K562 (cell line): ENCODE results near the gene SUFU. TPM values are rescaled to one million over a fixed set of nuclear protein-coding genes. Genes with fewer than 3 reads are reported as not detected.

Experiments
- ARID2 ChIP-seq: fragments of 450-650 bp; IDR thresholded peaks from 2 replicates; pipeline ENCODE4 v1.6.1; 2017; ENCODE audit warnings: antibody characterized with exemption, mild to moderate bottlenecking
- BCOR ChIP-seq: fragments of 450-650 bp; IDR thresholded peaks from 2 replicates; pipeline ENCODE4 v1.6.1; 2016
- BRCA1 ChIP-seq, 2 experiments: fragments of 450-650 bp in 1 of 2; sonication (generic) in 1 of 2; formaldehyde crosslinking in 1 of 2; IDR thresholded peaks; 2 replicates each; pipeline versions ENCODE4 v1.5.0 to v1.6.1; 2017 to 2020; ENCODE audit warnings: mild to moderate bottlenecking in 1 of 2, missing genetic modification reagents in 1 of 2
- BRD4 ChIP-seq: fragments of 200-600 bp; sonication (generic); IDR thresholded peaks from 2 replicates; pipeline ENCODE4 v1.6.1; 2017; ENCODE audit warnings: inconsistent platforms
- CREB3L1 ChIP-seq: fragments of 450-650 bp; IDR thresholded peaks from 2 replicates; pipeline ENCODE4 v1.6.1; 2014; ENCODE audit warnings: low read depth, mild to moderate bottlenecking, moderate library complexity, borderline replicate concordance
- EP400 ChIP-seq: fragments of 450-650 bp; IDR thresholded peaks from 2 replicates; pipeline ENCODE4 v1.6.1; 2017; ENCODE audit warnings: antibody characterized with exemption, mild to moderate bottlenecking, moderate library complexity
- FOXK1 ChIP-seq: sonication (generic); formaldehyde crosslinking; IDR thresholded peaks from 2 replicates; pipeline ENCODE4 v1.8.0; 2022; ENCODE audit warnings: missing genetic modification reagents, mild to moderate bottlenecking, borderline replicate concordance
- HINFP ChIP-seq: fragments of 450-650 bp; conservative IDR thresholded peaks from 2 replicates; pipeline ENCODE4 v1.6.1; 2016; ENCODE audit warnings: missing genetic modification characterization, low read depth, mild to moderate bottlenecking, control low read depth, missing compliant biosample characterization
- MAZ ChIP-seq, 2 experiments: fragments of 450-650 bp in 1 of 2; sonication (generic) in 1 of 2; formaldehyde crosslinking; IDR thresholded peaks in 1 of 2; conservative IDR thresholded peaks in 1 of 2; 2 replicates each; pipeline versions ENCODE4 v1.4.0 to v1.5.0; 2020; ENCODE audit warnings: mild to moderate bottlenecking in 1 of 2, missing genetic modification reagents in 1 of 2
- MEIS2 ChIP-seq: fragments of 450-650 bp; IDR thresholded peaks from 2 replicates; pipeline ENCODE4 v1.6.1; 2014; ENCODE audit warnings: mild to moderate bottlenecking; ENCODE audit not compliant: partially characterized antibody
- NCOA2 ChIP-seq, 2 experiments: fragments of 450-650 bp; IDR thresholded peaks; 2 replicates each; pipeline ENCODE4 v1.6.1; 2018; ENCODE audit warnings: mild to moderate bottlenecking in 2 of 2, moderate library complexity in 1 of 2; ENCODE audit not compliant: partially characterized antibody in 2 of 2
- NFATC3 ChIP-seq: fragments of 450-650 bp; IDR thresholded peaks from 2 replicates; pipeline ENCODE4 v1.6.1; 2017; ENCODE audit warnings: mild to moderate bottlenecking
- NR2C1 ChIP-seq, 2 experiments: fragments of 450-650 bp; IDR thresholded peaks; 2 replicates each; pipeline ENCODE4 v1.6.1; 2017; ENCODE audit warnings: mild to moderate bottlenecking in 2 of 2, antibody characterized with exemption in 1 of 2, inconsistent platforms in 1 of 2, missing compliant biosample characterization in 1 of 2, missing genetic modification characterization in 1 of 2
- PCBP1 ChIP-seq: fragments of 200-400 bp; formaldehyde crosslinking; IDR thresholded peaks from 2 replicates; pipeline ENCODE4 v1.6.1; 2018; ENCODE audit warnings: mild to moderate bottlenecking, low read depth, low read length; ENCODE audit not compliant: poor library complexity, severe bottlenecking
- PTBP1 ChIP-seq: fragments of 200-400 bp; formaldehyde crosslinking; IDR thresholded peaks from 2 replicates; pipeline ENCODE4 v1.6.1; 2017; ENCODE audit warnings: low read depth, low read length
- RHOXF2B ChIP-seq: fragments of 250-450 bp; sonication (Bioruptor Pico); conservative IDR thresholded peaks from 2 replicates; pipeline ENCODE4 v1.5.1; 2021
- TCF7 ChIP-seq: sonication (generic); IDR thresholded peaks from 2 replicates; pipeline ENCODE4 v1.6.1; 2016; ENCODE audit warnings: antibody characterized with exemption, borderline replicate concordance
- TOE1 ChIP-seq, 2 experiments: fragments of 450-650 bp in 1 of 2; sonication (generic) in 1 of 2; formaldehyde crosslinking in 1 of 2; IDR thresholded peaks; 2 replicates each; pipeline versions ENCODE4 v1.7.1 to v1.8.0; 2016 to 2022; ENCODE audit warnings: borderline replicate concordance in 2 of 2, mild to moderate bottlenecking in 2 of 2, antibody characterized with exemption in 1 of 2, inconsistent platforms in 1 of 2, low read depth in 1 of 2, missing genetic modification reagents in 1 of 2, moderate library complexity in 1 of 2
- TRIM28 ChIP-seq: fragments of 450-650 bp; IDR thresholded peaks from 2 replicates; pipeline ENCODE4 v1.6.1; 2017
- XRCC3 ChIP-seq: fragments of 450-650 bp; IDR thresholded peaks from 2 replicates; pipeline ENCODE4 v1.6.1; 2017; ENCODE audit warnings: mild to moderate bottlenecking, moderate library complexity
- ZBTB7A ChIP-seq: IDR thresholded peaks from 2 replicates; pipeline ENCODE4 v1.6.1; 2011; ENCODE audit warnings: low read depth, mild to moderate bottlenecking, low read length, moderate library complexity, borderline replicate concordance; ENCODE audit not compliant: control insufficient read depth
- ZNF431 ChIP-seq: sonication (generic); formaldehyde crosslinking; IDR thresholded peaks from 2 replicates; pipeline ENCODE4 v1.8.0; 2022; ENCODE audit warnings: mild to moderate bottlenecking, missing genetic modification reagents
- ZNF780A ChIP-seq: fragments of 250-450 bp; sonication (Bioruptor Pico); IDR thresholded peaks from 2 replicates; pipeline ENCODE4 v1.5.0; 2021; ENCODE audit warnings: mild to moderate bottlenecking
- ZNF830 ChIP-seq: fragments of 250-450 bp; sonication (Bioruptor Pico); IDR thresholded peaks from 2 replicates; pipeline ENCODE4 v1.5.0; 2021; ENCODE audit warnings: mild to moderate bottlenecking
- ZZZ3 ChIP-seq: fragments of 450-650 bp; IDR thresholded peaks from 2 replicates; pipeline ENCODE4 v1.6.1; 2016; ENCODE audit warnings: antibody characterized with exemption, mild to moderate bottlenecking, moderate library complexity
- polyA plus RNA-seq, 8 experiments: library from polyadenylated mRNA; depleted of rRNA in 4 of 8; stranded (reverse) in 5 of 8; unstranded in 3 of 8; fragments of >200 nt; fragmentation: Nextera tagmentation in 2 of 8; fragmentation: Illumina TruSeq in 1 of 8; extraction: Ambion mirVana in 2 of 8; extraction: Trizol in 1 of 8; gene quantifications; 2 replicates each; pipeline versions ENCODE4 v1.2.1 to v1.2.3, GENCODE V29; 2011 to 2014; ENCODE audit warnings: inconsistent platforms in 1 of 8, missing spikeins in 1 of 8
- total RNA-seq, 7 experiments: library from RNA; depleted of rRNA in 6 of 7; stranded (reverse); fragments of >200 nt in 6 of 7; fragmentation: Illumina TruSeq in 2 of 7; extraction: Trizol in 2 of 7; gene quantifications; 2 replicates each; pipeline versions ENCODE4 v1.2.1 to v1.2.3, GENCODE V29; 2011 to 2021; ENCODE audit warnings: low replicate concordance in 1 of 7

SUFU gene
- total and polyA plus RNA-seq, 9 of the 15 experiments (the other 6 are each of a cell fraction or from before 2014, with no cell fraction given) = 0.59 to 6.3 (median 0.82) TPM

GRCh38 chr10:102502337-102503151 is 1.2 kb upstream of the SUFU start, which contains the start of gene ACTR1A (continued):
- no peak; the same call in 1 of the 2 replicates for TF ChIP-seq EP400
- TF ChIP-seq BRCA1 (IDR thresholded peaks at IDR 0.05) = no peak
- no peak for TF ChIP-seq BRCA1 (CRISPR knock-in tag; IDR thresholded peaks at IDR 0.05)
- peak; percentile 89 for TF ChIP-seq MEIS2
- no peak for TF ChIP-seq ARID2
- no peak for TF ChIP-seq ZNF830
- TF ChIP-seq HINFP (tag) = peak; percentile 31; the same call in 1 of the 2 replicates
- TF ChIP-seq NCOA2 (IDR thresholded peaks at IDR 0.05; ENCODE audit: partially characterized antibody in 2 of 2) = peak in 1 of 2 experiments; percentile 85
- no peak for TF ChIP-seq ZZZ3
- TF ChIP-seq CREB3L1 = peak; percentile 91
- TF ChIP-seq PCBP1 = no peak
- TF ChIP-seq ZBTB7A = no peak
- TF ChIP-seq BCOR = no peak
- no peak for TF ChIP-seq BRD4
- no peak for TF ChIP-seq TRIM28
- no peak for TF ChIP-seq XRCC3
- peak; percentile 2 to 10; a peak in 1 of 4 replicates for TF ChIP-seq MAZ (CRISPR knock-in tag; conservative IDR thresholded peaks at IDR 0.05 in 1 of 2, IDR thresholded peaks at IDR 0.05 in 1 of 2)
- TF ChIP-seq ZNF780A (CRISPR knock-in tag) = no peak
- no peak for TF ChIP-seq FOXK1 (CRISPR knock-in tag)
- TF ChIP-seq NR2C1 (IDR thresholded peaks at IDR 0.05) = peak; percentile 83
- peak; percentile 93 for TF ChIP-seq NR2C1 (tag; IDR thresholded peaks at IDR 0.05)
- no peak for TF ChIP-seq NFATC3
- TF ChIP-seq ZNF431 (CRISPR knock-in tag) = no peak
- no peak for TF ChIP-seq PTBP1
- no peak for TF ChIP-seq RHOXF2B
- no peak for TF ChIP-seq TOE1 (IDR thresholded peaks at IDR 0.05; ENCODE audit: borderline replicate concordance)
- no peak for TF ChIP-seq TOE1 (CRISPR knock-in tag; IDR thresholded peaks at IDR 0.05; ENCODE audit: borderline replicate concordance, low read depth)
- TF ChIP-seq TCF7 = peak; percentile 80; the same call in 1 of the 2 replicates
